ENCODE results near the gene PHF21A.

GRCh38 chr11:45929486-45930030 lies 191.7 kb downstream of the PHF21A start:
- TF ChIP-seq CTCF (IDR thresholded peaks at IDR 0.05; ENCODE audit: low read depth, low read length) (no peak), EZH2phosphoT487 (IDR thresholded peaks at IDR 0.05; ENCODE audit: low read depth) (no peak)

All from OCI-LY3 (cell line).